ENCODE data around the gene ELOVL6. TPM values are rescaled to one million over a fixed set of nuclear protein-coding genes. Genes with fewer than 3 reads are reported as not detected.
"Not testable (repeated sequence)": the region's sequence is repeated elsewhere in the genome, so short reads cannot be mapped to it uniquely, and the experiment has no call there.

ELOVL6 gene
- polyA plus RNA-seq, 1 donor from 2014 or later, result 21.3 TPM

DNA sequence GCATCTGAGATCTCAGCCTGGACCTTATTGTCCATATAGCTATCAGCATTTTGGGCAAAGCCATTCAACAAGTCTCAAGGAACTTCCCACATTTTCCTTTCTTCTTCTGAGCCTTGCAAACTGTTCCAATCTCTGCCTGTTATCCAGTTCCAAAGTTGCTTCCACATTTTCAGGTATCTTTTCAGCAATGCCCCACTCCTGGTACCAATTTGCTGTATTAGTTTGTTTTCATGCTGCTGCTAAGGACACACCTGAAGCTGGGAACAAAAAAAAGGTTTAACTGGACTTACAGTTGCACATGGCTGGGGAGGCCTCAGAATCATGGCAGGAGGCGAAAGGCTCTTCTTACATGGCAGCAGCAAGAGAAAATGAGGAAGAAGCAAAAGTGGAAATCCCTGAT lies 20.5 kb upstream of the ELOVL6 start:
- H4K20me1 ChIP-seq (ENCODE audit: insufficient read depth); H3K27me3 ChIP-seq (ENCODE audit: insufficient read depth, low read depth, low read length); H3K36me3 ChIP-seq (ENCODE audit: insufficient read depth, low read length); H3K9me2 ChIP-seq (ENCODE audit: insufficient read depth, low read length); H2AFZ ChIP-seq (ENCODE audit: low read depth, low read length); H3K79me2 ChIP-seq (replicated peaks; ENCODE audit: insufficient read depth, low read length); H3K27ac ChIP-seq (ENCODE audit: low read length); H3K4me3 ChIP-seq (ENCODE audit: low read length); H3K9me3 ChIP-seq (ENCODE audit: low read length); H3K9ac ChIP-seq (ENCODE audit: low read length); H3K4me2 ChIP-seq (ENCODE audit: low read length); H3F3A ChIP-seq (ENCODE audit: insufficient read depth, low read length, poor library complexity, severe bottlenecking): not testable (repeated sequence)

DNA sequence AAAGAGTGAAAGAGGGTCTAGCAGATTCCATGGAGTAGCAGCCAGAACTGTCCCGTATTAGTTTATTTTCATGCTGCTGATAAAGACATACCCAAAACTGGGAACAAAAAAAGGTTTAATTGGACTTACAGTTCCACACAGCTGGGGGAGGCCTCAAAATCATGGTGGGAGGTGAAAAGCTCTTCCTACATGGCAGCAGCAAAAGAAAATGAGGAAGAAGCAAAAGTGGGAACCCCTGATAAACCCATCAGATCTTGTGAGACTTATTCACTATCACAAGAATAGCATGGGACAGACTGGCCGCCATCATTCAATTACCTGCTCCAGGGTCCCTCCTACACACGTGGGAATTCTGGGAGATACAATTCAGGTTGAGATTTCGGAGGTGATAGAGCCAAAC lies 18.8 kb upstream of the ELOVL6 start:
- H3K27ac ChIP-seq (ENCODE audit: low read length); H3K4me2 ChIP-seq (ENCODE audit: low read length); H4K20me1 ChIP-seq (ENCODE audit: insufficient read depth); H3K9me2 ChIP-seq (ENCODE audit: insufficient read depth, low read length); H3K9me3 ChIP-seq (ENCODE audit: low read length); H3F3A ChIP-seq (ENCODE audit: insufficient read depth, low read length, poor library complexity, severe bottlenecking); H3K27me3 ChIP-seq (ENCODE audit: insufficient read depth, low read depth, low read length); H3K36me3 ChIP-seq (ENCODE audit: insufficient read depth, low read length); H2AFZ ChIP-seq (ENCODE audit: low read depth, low read length); H3K9ac ChIP-seq (ENCODE audit: low read length); H3K79me2 ChIP-seq (replicated peaks; ENCODE audit: insufficient read depth, low read length); H3K4me3 ChIP-seq (ENCODE audit: low read length): not testable (repeated sequence)

DNA sequence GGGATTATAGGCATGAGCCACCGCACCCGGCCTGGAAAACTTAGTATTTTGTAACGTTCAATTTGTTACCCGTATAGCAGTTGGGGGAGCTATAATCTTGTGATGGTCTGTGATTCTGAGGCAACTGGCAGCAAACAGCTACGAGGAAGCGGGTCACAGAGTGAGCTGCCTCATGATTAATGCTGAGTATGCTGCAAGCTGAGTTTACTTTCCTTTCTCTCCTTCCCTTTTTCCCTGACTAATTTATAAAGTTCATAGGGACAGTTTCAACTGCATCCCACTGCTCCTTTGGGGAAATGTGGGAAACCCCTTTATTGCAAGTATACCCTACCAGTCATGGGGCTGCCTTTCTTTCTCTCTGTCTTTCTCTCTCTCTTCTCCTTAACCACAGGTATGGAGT lies 17.7 kb upstream of the ELOVL6 start:
- Histone ChIP-seq H2AFZ (ENCODE audit: low read depth, low read length) (no peak overlapping the region), H3K79me2 (replicated peaks; ENCODE audit: insufficient read depth, low read length) (no peaks in the 10 kb centered on the region), H3K4me2 (ENCODE audit: low read length) (no peak overlapping the region), H3K9me2 (ENCODE audit: insufficient read depth, low read length) (no peaks in the 10 kb centered on the region), H3K36me3 (ENCODE audit: insufficient read depth, low read length) (no peaks in the 10 kb centered on the region), H3K4me3 (ENCODE audit: low read length) (no peak overlapping the region), H3K27ac (ENCODE audit: low read length) (no peak overlapping the region), H3K27me3 (ENCODE audit: insufficient read depth, low read depth, low read length) (no peaks in the 10 kb centered on the region), H3K9me3 (ENCODE audit: low read length) (no peaks in the 10 kb centered on the region), H3K9ac (ENCODE audit: low read length) (no peak overlapping the region), H4K20me1 (ENCODE audit: insufficient read depth) (no peaks in the 10 kb centered on the region), H3F3A (ENCODE audit: insufficient read depth, low read length, poor library complexity, severe bottlenecking) (no peaks in the 10 kb centered on the region)
- no peak for TF ChIP-seq SMC3 (conservative IDR thresholded peaks at IDR 0.05; ENCODE audit: poor library complexity)
- TF ChIP-seq TAF1 (IDR thresholded peaks at IDR 0.05; ENCODE audit: low read depth), result no peak
- TF ChIP-seq EP300 (conservative IDR thresholded peaks at IDR 0.05; ENCODE audit: poor library complexity, severe bottlenecking), result no peak
- TF ChIP-seq, protein P1, sequence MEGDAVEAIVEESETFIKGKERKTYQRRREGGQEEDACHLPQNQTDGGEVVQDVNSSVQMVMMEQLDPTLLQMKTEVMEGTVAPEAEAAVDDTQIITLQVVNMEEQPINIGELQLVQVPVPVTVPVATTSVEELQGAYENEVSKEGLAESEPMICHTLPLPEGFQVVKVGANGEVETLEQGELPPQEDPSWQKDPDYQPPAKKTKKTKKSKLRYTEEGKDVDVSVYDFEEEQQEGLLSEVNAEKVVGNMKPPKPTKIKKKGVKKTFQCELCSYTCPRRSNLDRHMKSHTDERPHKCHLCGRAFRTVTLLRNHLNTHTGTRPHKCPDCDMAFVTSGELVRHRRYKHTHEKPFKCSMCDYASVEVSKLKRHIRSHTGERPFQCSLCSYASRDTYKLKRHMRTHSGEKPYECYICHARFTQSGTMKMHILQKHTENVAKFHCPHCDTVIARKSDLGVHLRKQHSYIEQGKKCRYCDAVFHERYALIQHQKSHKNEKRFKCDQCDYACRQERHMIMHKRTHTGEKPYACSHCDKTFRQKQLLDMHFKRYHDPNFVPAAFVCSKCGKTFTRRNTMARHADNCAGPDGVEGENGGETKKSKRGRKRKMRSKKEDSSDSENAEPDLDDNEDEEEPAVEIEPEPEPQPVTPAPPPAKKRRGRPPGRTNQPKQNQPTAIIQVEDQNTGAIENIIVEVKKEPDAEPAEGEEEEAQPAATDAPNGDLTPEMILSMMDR (IDR thresholded peaks at IDR 0.05; ENCODE audit: poor library complexity, severe bottlenecking), result no peak
- TF ChIP-seq, protein P2, sequence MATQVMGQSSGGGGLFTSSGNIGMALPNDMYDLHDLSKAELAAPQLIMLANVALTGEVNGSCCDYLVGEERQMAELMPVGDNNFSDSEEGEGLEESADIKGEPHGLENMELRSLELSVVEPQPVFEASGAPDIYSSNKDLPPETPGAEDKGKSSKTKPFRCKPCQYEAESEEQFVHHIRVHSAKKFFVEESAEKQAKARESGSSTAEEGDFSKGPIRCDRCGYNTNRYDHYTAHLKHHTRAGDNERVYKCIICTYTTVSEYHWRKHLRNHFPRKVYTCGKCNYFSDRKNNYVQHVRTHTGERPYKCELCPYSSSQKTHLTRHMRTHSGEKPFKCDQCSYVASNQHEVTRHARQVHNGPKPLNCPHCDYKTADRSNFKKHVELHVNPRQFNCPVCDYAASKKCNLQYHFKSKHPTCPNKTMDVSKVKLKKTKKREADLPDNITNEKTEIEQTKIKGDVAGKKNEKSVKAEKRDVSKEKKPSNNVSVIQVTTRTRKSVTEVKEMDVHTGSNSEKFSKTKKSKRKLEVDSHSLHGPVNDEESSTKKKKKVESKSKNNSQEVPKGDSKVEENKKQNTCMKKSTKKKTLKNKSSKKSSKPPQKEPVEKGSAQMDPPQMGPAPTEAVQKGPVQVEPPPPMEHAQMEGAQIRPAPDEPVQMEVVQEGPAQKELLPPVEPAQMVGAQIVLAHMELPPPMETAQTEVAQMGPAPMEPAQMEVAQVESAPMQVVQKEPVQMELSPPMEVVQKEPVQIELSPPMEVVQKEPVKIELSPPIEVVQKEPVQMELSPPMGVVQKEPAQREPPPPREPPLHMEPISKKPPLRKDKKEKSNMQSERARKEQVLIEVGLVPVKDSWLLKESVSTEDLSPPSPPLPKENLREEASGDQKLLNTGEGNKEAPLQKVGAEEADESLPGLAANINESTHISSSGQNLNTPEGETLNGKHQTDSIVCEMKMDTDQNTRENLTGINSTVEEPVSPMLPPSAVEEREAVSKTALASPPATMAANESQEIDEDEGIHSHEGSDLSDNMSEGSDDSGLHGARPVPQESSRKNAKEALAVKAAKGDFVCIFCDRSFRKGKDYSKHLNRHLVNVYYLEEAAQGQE (IDR thresholded peaks at IDR 0.05; ENCODE audit: borderline replicate concordance), result no peak

DNA sequence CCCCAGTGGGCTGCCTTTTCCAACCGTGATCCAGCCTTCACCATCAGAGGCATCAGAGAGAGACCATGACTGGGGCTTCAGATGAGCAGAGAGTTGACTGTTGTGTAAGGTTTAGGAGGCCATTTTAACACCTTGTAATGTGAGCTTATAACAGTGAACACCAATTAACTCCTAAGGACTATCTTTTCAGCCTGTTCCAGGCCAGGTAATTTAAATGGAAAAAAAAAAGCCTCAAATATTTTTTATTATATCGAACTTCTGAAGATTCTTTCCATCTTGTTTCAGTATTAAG lies 13.3 kb upstream of the ELOVL6 start:
- H2AFZ ChIP-seq (ENCODE audit: low read depth, low read length), result no peak overlapping the region
- no peaks in the 10 kb centered on the region for H4K20me1 ChIP-seq (ENCODE audit: insufficient read depth)
- H3K27ac ChIP-seq (ENCODE audit: low read length), result no peak overlapping the region
- H3F3A ChIP-seq (ENCODE audit: insufficient read depth, low read length, poor library complexity, severe bottlenecking), result no peaks in the 10 kb centered on the region
- no peaks in the 10 kb centered on the region for H3K27me3 ChIP-seq (ENCODE audit: insufficient read depth, low read depth, low read length)
- H3K9ac ChIP-seq (ENCODE audit: low read length), result no peak overlapping the region
- H3K36me3 ChIP-seq (ENCODE audit: insufficient read depth, low read length), result no peaks in the 10 kb centered on the region
- H3K9me2 ChIP-seq (ENCODE audit: insufficient read depth, low read length), result no peaks in the 10 kb centered on the region
- H3K79me2 ChIP-seq (replicated peaks; ENCODE audit: insufficient read depth, low read length), result no peaks in the 10 kb centered on the region
- H3K4me2 ChIP-seq (ENCODE audit: low read length), result no peak overlapping the region
- H3K4me3 ChIP-seq (ENCODE audit: low read length), result no peak overlapping the region
- no peaks in the 10 kb centered on the region for H3K9me3 ChIP-seq (ENCODE audit: low read length)
- no peak for TF ChIP-seq EZH2 (IDR thresholded peaks at IDR 0.05; ENCODE audit: borderline replicate concordance, insufficient read depth, low read length, poor library complexity, severe bottlenecking)
- TF ChIP-seq, protein P1 (IDR thresholded peaks at IDR 0.05; ENCODE audit: poor library complexity, severe bottlenecking), result no peak
- TF ChIP-seq SMC3 (conservative IDR thresholded peaks at IDR 0.05; ENCODE audit: poor library complexity), result no peak
- TF ChIP-seq EP300 (conservative IDR thresholded peaks at IDR 0.05; ENCODE audit: poor library complexity, severe bottlenecking), result no peak
- no peak for TF ChIP-seq TAF1 (IDR thresholded peaks at IDR 0.05; ENCODE audit: low read depth)
- TF ChIP-seq POLR2AphosphoS5 (IDR thresholded peaks at IDR 0.05), result no peak
- TF ChIP-seq RAD21 (conservative IDR thresholded peaks at IDR 0.05), result no peak
- no peak for TF ChIP-seq MXI1 (conservative IDR thresholded peaks at IDR 0.05; ENCODE audit: poor library complexity, severe bottlenecking)
